Right atrium auricular region (tissue), 2 donors: ENCODE data around the gene KRTAP4-1. TPM values are rescaled to one million over a fixed set of nuclear protein-coding genes. Genes with fewer than 3 reads are reported as not detected.
"Not testable (repeated sequence)": the region's sequence is repeated elsewhere in the genome, so short reads cannot be mapped to it uniquely, and the experiment has no call there.

Source experiments
- DNase-seq: peaks from one replicate; pipeline ENCODE4 v3.0.0-alpha.2; 2019; ENCODE audit warnings: low spot score
- H3K27ac ChIP-seq, 2 donors: fragments of 200-600 bp; sonication (generic); 1 replicate in 1 of 2; 2 replicates in 1 of 2; pipeline ENCODE4 v1.5.1; 2016 to 2019
- H3K27me3 ChIP-seq, 2 donors: fragments of 200-600 bp; sonication (generic); one replicate each; pipeline versions ENCODE4 v1.5.1 to v1.6.0; 2017 to 2019
- H3K36me3 ChIP-seq: fragments of 200-600 bp; sonication (generic); one replicate; pipeline ENCODE4 v1.5.1; 2016
- H3K4me1 ChIP-seq, 2 donors: fragments of 200-600 bp; sonication (generic); one replicate each; pipeline versions ENCODE4 v1.5.1 to v1.6.0; 2017 to 2019
- H3K4me3 ChIP-seq, 2 donors: fragments of 200-600 bp; sonication (generic); 1 replicate in 1 of 2; 2 replicates in 1 of 2; pipeline ENCODE4 v1.5.1; 2017 to 2019; ENCODE audit warnings: mild to moderate bottlenecking in 1 of 2, moderate library complexity in 1 of 2
- H3K9me3 ChIP-seq, 2 donors: fragments of 200-600 bp; sonication (generic); one replicate each; pipeline ENCODE4 v1.5.1; 2019
- total RNA-seq, 2 donors: library from RNA; depleted of rRNA; stranded (reverse); fragments of >200 nt; gene quantifications; one replicate each; pipeline ENCODE4 v1.1.0, GENCODE V29; 2016
- TF ChIP-seq, protein P1 (sequence below), 2 donors: fragments of 200-600 bp; sonication (generic); IDR thresholded peaks; one replicate each; pipeline ENCODE4 v1.5.1; 2019; ENCODE audit warnings: antibody characterized with exemption in 2 of 2

KRTAP4-1 gene
- total RNA-seq, 2 donors from 2014 or later = not detected

- H3K4me1 ChIP-seq = no peaks in the 10 kb centered on the region
- H3K4me3 ChIP-seq = no peak within 1 kb of the TSS
- H3K36me3 ChIP-seq = no peaks in the 10 kb centered on the region
- H3K9me3 ChIP-seq = no peaks in the 10 kb centered on the region
- no peak within 1 kb of the TSS for H3K27ac ChIP-seq
- DNase-seq = no peak
- H3K27me3 ChIP-seq = no peaks in the 10 kb centered on the region
- TF ChIP-seq, protein P1, sequence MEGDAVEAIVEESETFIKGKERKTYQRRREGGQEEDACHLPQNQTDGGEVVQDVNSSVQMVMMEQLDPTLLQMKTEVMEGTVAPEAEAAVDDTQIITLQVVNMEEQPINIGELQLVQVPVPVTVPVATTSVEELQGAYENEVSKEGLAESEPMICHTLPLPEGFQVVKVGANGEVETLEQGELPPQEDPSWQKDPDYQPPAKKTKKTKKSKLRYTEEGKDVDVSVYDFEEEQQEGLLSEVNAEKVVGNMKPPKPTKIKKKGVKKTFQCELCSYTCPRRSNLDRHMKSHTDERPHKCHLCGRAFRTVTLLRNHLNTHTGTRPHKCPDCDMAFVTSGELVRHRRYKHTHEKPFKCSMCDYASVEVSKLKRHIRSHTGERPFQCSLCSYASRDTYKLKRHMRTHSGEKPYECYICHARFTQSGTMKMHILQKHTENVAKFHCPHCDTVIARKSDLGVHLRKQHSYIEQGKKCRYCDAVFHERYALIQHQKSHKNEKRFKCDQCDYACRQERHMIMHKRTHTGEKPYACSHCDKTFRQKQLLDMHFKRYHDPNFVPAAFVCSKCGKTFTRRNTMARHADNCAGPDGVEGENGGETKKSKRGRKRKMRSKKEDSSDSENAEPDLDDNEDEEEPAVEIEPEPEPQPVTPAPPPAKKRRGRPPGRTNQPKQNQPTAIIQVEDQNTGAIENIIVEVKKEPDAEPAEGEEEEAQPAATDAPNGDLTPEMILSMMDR (IDR thresholded peaks at IDR 0.05) = no peak
Measured at GRCh38 chr17:41168121-41168520, 16.6 kb downstream of the KRTAP4-1 start, which contains the start of gene KRTAP4-3. KRTAP4-3 (minus strand) TSS chr17:41168221; CDS start chr17:41168172, 49 bp downstream.

DNA sequence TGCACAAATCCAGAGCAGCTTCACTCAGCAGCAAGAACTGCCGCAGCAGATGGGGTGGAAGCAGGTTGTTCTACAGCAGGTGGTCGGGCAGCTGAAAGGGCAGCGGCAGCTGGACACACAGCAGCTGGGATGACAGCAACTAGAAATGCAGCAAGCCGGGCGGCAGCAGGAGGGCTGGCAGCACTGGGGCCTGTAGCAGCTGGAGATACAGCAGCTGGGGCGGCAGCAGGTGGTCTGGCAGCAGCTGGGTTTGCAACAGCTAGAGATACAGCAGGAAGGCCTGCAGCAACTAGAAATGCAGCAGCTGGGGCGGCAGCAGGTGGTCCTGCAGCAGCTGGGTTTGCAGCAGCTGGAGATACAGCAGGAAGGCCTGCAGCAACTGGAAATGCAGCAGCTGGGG is 17.1 kb downstream of the KRTAP4-1 start:
- DNase-seq = no peak
- Histone ChIP-seq H3K4me1 (no peaks in the 10 kb centered on the region), H3K27ac (no peak overlapping the region), H3K4me3 (no peak overlapping the region), H3K27me3 (no peaks in the 10 kb centered on the region), H3K36me3 (no peaks in the 10 kb centered on the region), H3K9me3 (no peaks in the 10 kb centered on the region)
- TF ChIP-seq, protein P1 (IDR thresholded peaks at IDR 0.05) = no peak

GRCh38 chr17:41163828-41164227 is 20.9 kb downstream of the KRTAP4-1 start:
- Histone ChIP-seq H3K27ac (no peak overlapping the region), H3K4me3 (no peak overlapping the region), H3K36me3 (no peaks in the 10 kb centered on the region), H3K4me1 (no peaks in the 10 kb centered on the region), H3K9me3 (no peaks in the 10 kb centered on the region), H3K27me3 (no peaks in the 10 kb centered on the region)
- no peak for DNase-seq
- TF ChIP-seq, protein P1 (IDR thresholded peaks at IDR 0.05) = no peak

DNA sequence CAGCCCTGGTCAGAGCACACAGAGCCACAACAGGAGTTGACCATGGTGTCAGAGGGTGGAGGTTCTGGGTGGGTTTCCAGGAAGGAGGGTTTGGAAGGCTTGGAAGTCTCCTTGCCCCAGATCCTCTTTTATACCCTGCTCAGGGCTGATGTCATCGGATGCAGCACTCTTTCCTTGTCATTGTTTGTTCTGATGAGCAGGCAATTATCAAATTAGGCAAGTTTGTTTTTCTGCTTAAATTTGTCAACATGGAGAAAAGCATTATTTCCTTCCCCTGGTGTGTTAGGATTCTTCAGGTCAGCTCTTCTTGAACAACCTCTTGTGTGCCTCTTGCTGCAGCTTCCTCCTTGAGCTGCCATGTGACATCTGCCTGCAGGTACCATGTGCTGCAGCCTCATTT is 24.1 kb downstream of the KRTAP4-1 start, which contains the start of gene KRTAP4-4:
Gene KRTAP4-4 (minus strand): TSS at position 101 of the 400 bp plus-strand sequence. CDS start 57 bp downstream, at position 44.
- Histone ChIP-seq H3K36me3 (no peaks in the 10 kb centered on the region), H3K9me3 (no peaks in the 10 kb centered on the region), H3K4me3 (no peak within 1 kb of the TSS), H3K27me3 (no peaks in the 10 kb centered on the region), H3K4me1 (no peaks in the 10 kb centered on the region), H3K27ac (no peak within 1 kb of the TSS)
- no peak for DNase-seq
- TF ChIP-seq, protein P1 (IDR thresholded peaks at IDR 0.05) = no peak

GRCh38 chr17:41160190-41160589 is 24.5 kb downstream of the KRTAP4-1 start:
- not testable (repeated sequence) for H3K4me3 ChIP-seq, DNase-seq, H3K27me3 ChIP-seq, H3K36me3 ChIP-seq, H3K4me1 ChIP-seq, H3K27ac ChIP-seq, H3K9me3 ChIP-seq

GRCh38 chr17:41153856-41154255 is 30.9 kb downstream of the KRTAP4-1 start:
- Histone ChIP-seq H3K4me3 (no peak overlapping the region), H3K4me1 (no peaks in the 10 kb centered on the region), H3K27ac (no peak overlapping the region), H3K27me3 (no peaks in the 10 kb centered on the region), H3K36me3 (no peaks in the 10 kb centered on the region), H3K9me3 (no peaks in the 10 kb centered on the region)
- TF ChIP-seq, protein P1 (IDR thresholded peaks at IDR 0.05) = no peak
- DNase-seq = no peak
